IMR-90 (cell line): ENCODE results near the gene SQSTM1. TPM values are rescaled to one million over a fixed set of nuclear protein-coding genes. Genes with fewer than 3 reads are reported as not detected.

Experiments
- ATAC-seq: fragments of 200-7000 bp; cut with Tn5 transposase; 2 replicates; pipeline ENCODE4 v1.9.1; 2020; ENCODE audit warnings: low read depth, mild to moderate bottlenecking, moderate library complexity
- BruUV-seq: library from RNA; stranded (reverse); fragments of 400-500 nt; replicated peaks from 2 replicates; lab custom pipeline; 2021; lab: Mats Ljungman, UMichigan
- CTCF ChIA-PET: fragments of 300-600 bp; formaldehyde crosslinking; extraction: SDS; loops from one replicate; lab custom pipeline; 2021; ENCODE audit warnings: antibody characterized with exemption; lab: Yijun Ruan, JAX
- POLR2A ChIA-PET: fragments of 300-600 bp; sonication (Branson Sonifier 250); formaldehyde crosslinking; loops from one replicate; lab custom pipeline; 2022; ENCODE audit warnings: antibody characterized with exemption; ENCODE audit not compliant: unreplicated experiment; lab: Charles Lee
- DNase-seq: peaks from one replicate; pipeline ENCODE4 v3.0.0; 2013
- H2AFZ ChIP-seq: replicated peaks from 2 replicates; pipeline ENCODE3; 2013; ENCODE audit warnings: low read length, mild to moderate bottlenecking; ENCODE audit not compliant: poor library complexity
- H2AK5ac ChIP-seq: 2 replicates; pipeline ENCODE4 v1.6.1; 2013; ENCODE audit warnings: low read depth, low read length, inconsistent platforms
- H2AK9ac ChIP-seq: replicated peaks from 2 replicates; pipeline ENCODE3; 2013; ENCODE audit warnings: mild to moderate bottlenecking, low read depth, low read length, moderate library complexity; ENCODE audit not compliant: poor library complexity
- H2BK120ac ChIP-seq: 2 replicates; pipeline ENCODE4 v1.6.1; 2013; ENCODE audit warnings: low read depth, low read length, inconsistent platforms
- H2BK15ac ChIP-seq: 3 replicates; pipeline ENCODE4 v1.6.1; 2013; ENCODE audit warnings: low read depth, low read length, inconsistent platforms
- H2BK20ac ChIP-seq: 2 replicates; pipeline ENCODE4 v1.6.1; 2013; ENCODE audit warnings: low read depth, mild to moderate bottlenecking, inconsistent platforms, low read length, moderate library complexity
- H2BK5ac ChIP-seq: 2 replicates; pipeline ENCODE4 v1.6.1; 2013; ENCODE audit warnings: mild to moderate bottlenecking, low read depth, low read length, inconsistent platforms; ENCODE audit not compliant: poor library complexity, severe bottlenecking
- H3K14ac ChIP-seq: replicated peaks from 2 replicates; pipeline ENCODE4 v1.6.1; 2013; ENCODE audit warnings: low read depth, low read length, inconsistent platforms
- H3K18ac ChIP-seq: 2 replicates; pipeline ENCODE4 v1.6.1; 2013; ENCODE audit warnings: low read depth, low read length, control low read depth
- H3K23ac ChIP-seq: 2 replicates; pipeline ENCODE4 v1.6.1; 2013; ENCODE audit warnings: low read depth, low read length, inconsistent platforms
- H3K27ac ChIP-seq: 2 replicates; pipeline ENCODE4 v1.5.1; 2013; ENCODE audit warnings: mild to moderate bottlenecking, control low read depth, low read length; ENCODE audit not compliant: insufficient read depth
- H3K27me3 ChIP-seq: 2 replicates; pipeline ENCODE4 v1.6.1; 2013; ENCODE audit warnings: low read length; ENCODE audit not compliant: control insufficient read depth, insufficient read depth
- H3K36me3 ChIP-seq: 2 replicates; pipeline ENCODE4 v1.6.1; 2013; ENCODE audit warnings: low read length, mixed read lengths; ENCODE audit not compliant: control insufficient read depth, insufficient read depth
- H3K4ac ChIP-seq: 2 replicates; pipeline ENCODE4 v1.6.1; 2013; ENCODE audit warnings: low read depth, low read length, inconsistent platforms
- H3K4me1 ChIP-seq: 2 replicates; pipeline ENCODE4 v1.6.1; 2013; ENCODE audit warnings: low read length, mixed read lengths; ENCODE audit not compliant: control insufficient read depth, insufficient read depth
- H3K4me2 ChIP-seq: 2 replicates; pipeline ENCODE4 v1.6.1; 2013; ENCODE audit warnings: low read depth, mild to moderate bottlenecking, control low read depth, low read length, moderate library complexity
- H3K4me3 ChIP-seq: 2 replicates; pipeline ENCODE4 v1.5.1; 2013; ENCODE audit warnings: low read depth, mild to moderate bottlenecking, control low read depth, low read length, moderate library complexity; ENCODE audit not compliant: insufficient read depth
- H3K56ac ChIP-seq: 2 replicates; pipeline ENCODE4 v1.6.1; 2013; ENCODE audit warnings: low read length, inconsistent platforms; ENCODE audit not compliant: insufficient read depth; ENCODE audit errors: extremely low read depth
- H3K79me1 ChIP-seq, 2 experiments: 2 replicates each; pipeline ENCODE4 v1.6.1; 2013; ENCODE audit warnings: low read length in 2 of 2, inconsistent platforms in 1 of 2, low read depth in 1 of 2
- H3K9ac ChIP-seq: 2 replicates; pipeline ENCODE4 v1.6.1; 2013; ENCODE audit warnings: low read depth, low read length, control low read depth
- H3K9me1 ChIP-seq: 2 replicates; pipeline ENCODE4 v1.6.1; 2013; ENCODE audit warnings: low read length, inconsistent platforms; ENCODE audit not compliant: insufficient read depth
- H3K9me3 ChIP-seq: 2 replicates; pipeline ENCODE4 v1.6.1; 2013; ENCODE audit warnings: low read length; ENCODE audit not compliant: control insufficient read depth, insufficient read depth
- H4K20me1 ChIP-seq: 2 replicates; pipeline ENCODE4 v1.6.1; 2013; ENCODE audit warnings: low read length, inconsistent platforms; ENCODE audit not compliant: insufficient read depth
- H4K5ac ChIP-seq: 2 replicates; pipeline ENCODE4 v1.6.1; 2013; ENCODE audit warnings: mild to moderate bottlenecking, low read depth, low read length, control low read depth
- H4K8ac ChIP-seq, 2 experiments: 2 replicates each; pipeline ENCODE4 v1.6.1; 2013; ENCODE audit warnings: low read depth in 2 of 2, low read length in 2 of 2, control low read depth in 1 of 2, inconsistent platforms in 1 of 2
- H4K91ac ChIP-seq: 2 replicates; pipeline ENCODE4 v1.6.1; 2013; ENCODE audit warnings: low read depth, low read length, inconsistent platforms; ENCODE audit not compliant: insufficient read depth
- BHLHE40 ChIP-seq: fragments of 150-350 bp; IDR thresholded peaks from 2 replicates; pipeline ENCODE4 v1.6.1; 2016; ENCODE audit warnings: mild to moderate bottlenecking, low read depth, low read length
- WGBS, 2 experiments: methylation state at CpG; one replicate each; pipeline versions ENCODE4 v1.1.5 to v1.1.7; 2013; ENCODE audit warnings: missing lambda C conversion rate in 2 of 2; ENCODE audit not compliant: insufficient read length in 1 of 2; ENCODE audit errors: extremely low coverage in 2 of 2; 5-methylcytosine and 5-hydroxymethylcytosine counted together
- dilution Hi-C: fragments of 300-500 bp; cut with HindIII; formaldehyde crosslinking; loops from one replicate; pipeline ENCODE4 v1.14.3; 2018; ENCODE audit warnings: low sequenced_read_pairs; ENCODE audit not compliant: unreplicated experiment
- in situ Hi-C: fragments of 300-500 bp; cut with MboI; formaldehyde crosslinking; loops from 3 replicates; pipeline ENCODE4 v1.14.3; 2019; ENCODE audit warnings: low sequenced_read_pairs, inconsistent platforms, mixed read lengths
- intact Hi-C: fragments of 100-400 bp; cut with micrococcal nuclease; formaldehyde crosslinking; loops from 2 replicates; pipeline ENCODE4 v1.10.0; 2022
- polyA plus RNA-seq, 3 experiments: library from polyadenylated mRNA; depleted of rRNA; stranded (reverse); fragments of >200 nt; gene quantifications; 2 replicates each; pipeline ENCODE4 v1.2.3, GENCODE V29; 2012; ENCODE audit warnings: low replicate concordance in 1 of 3
- total RNA-seq: library from RNA; depleted of rRNA; stranded (reverse); fragments of >200 nt; gene quantifications from 2 replicates; pipeline ENCODE4 v1.2.3, GENCODE V29; 2012

Gene SQSTM1
- total and polyA plus RNA-seq, 2 of the 4 experiments (the other 2 are of a cell fraction), result 152 to 184 TPM

DNA sequence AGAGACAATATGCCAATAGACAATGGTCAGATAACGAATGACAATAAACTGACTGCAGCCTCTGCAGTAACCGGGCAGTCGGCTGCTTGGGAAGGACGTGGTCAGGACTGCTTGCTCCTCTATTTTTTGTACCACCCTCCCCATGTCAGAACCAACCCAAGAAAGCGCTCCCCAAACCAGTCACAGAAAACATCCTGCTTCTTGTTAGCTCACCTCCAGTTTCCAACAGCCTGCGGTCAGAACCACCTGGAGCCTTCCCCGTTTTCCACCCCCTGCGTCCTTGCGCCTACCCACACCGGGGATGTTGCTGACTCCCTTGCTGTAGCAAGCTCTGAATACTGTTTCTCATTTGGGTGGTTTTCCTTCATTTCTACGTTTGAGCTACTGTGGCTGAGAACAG is 39.6 kb downstream of the SQSTM1 start:
- H2BK5ac ChIP-seq, result no peak overlapping the region
- no TSS peak for BruUV-seq
- H3K9ac ChIP-seq, result no peak overlapping the region
- H3K36me3 ChIP-seq, result peaks cover 30% of the 10 kb centered on the region
- H3K27me3 ChIP-seq, result no peaks in the 10 kb centered on the region
- ChIA-PET CTCF (no interaction called here), POLR2A (no interaction called here)
- no peak overlapping the region for H2AK5ac ChIP-seq
- TF ChIP-seq BHLHE40, result no peak
- no peak overlapping the region for H4K91ac ChIP-seq
- H2BK120ac ChIP-seq, result no peak overlapping the region
- no peak overlapping the region for H2BK20ac ChIP-seq
- H3K56ac ChIP-seq, result no peak overlapping the region
- H3K9me3 ChIP-seq, result peaks cover 5% of the 10 kb centered on the region; the same call in 1 of the 2 replicates
- H3K23ac ChIP-seq, result 0 out of 2 replicates have a peak overlapping the region, but pooled peaks have one; percentile 0
- H3K4me1 ChIP-seq, result no peaks in the 10 kb centered on the region
- intact Hi-C loops (no loop called here), in situ Hi-C loops (no loop called here), dilution Hi-C loops (no loop called here)
- WGBS, 2 experiments, result 100% methylated on average over 1 of the region's 11 CpGs; no CpG with 5 or more reads in 1 of the 2 experiments
- no peak overlapping the region for H3K4ac ChIP-seq
- DNase-seq, result no peak
- peaks cover 16 to 38% of the 10 kb centered on the region in 2 experiments for H3K79me1 ChIP-seq
- H4K5ac ChIP-seq, result no peak overlapping the region
- no peak overlapping the region for H3K4me2 ChIP-seq
- no peak overlapping the region for H3K27ac ChIP-seq
- H2BK15ac ChIP-seq, result no peak overlapping the region
- ATAC-seq, result no peak
- no peak overlapping the region for H3K14ac ChIP-seq
- no peak overlapping the region for H2AK9ac ChIP-seq
- no peak overlapping the region for H3K4me3 ChIP-seq
- H3K9me1 ChIP-seq, result peaks cover 9% of the 10 kb centered on the region; the same call in 1 of the 2 replicates
- no peak overlapping the region for H2AFZ ChIP-seq
- H3K18ac ChIP-seq, result no peak overlapping the region
- no peaks in the 10 kb centered on the region for H4K20me1 ChIP-seq
- no peak overlapping the region for H4K8ac ChIP-seq
